Activated T-cell treated with anti-CD3 and anti-CD28 coated beads for 1 hour (primary cell): ENCODE results near the gene OTC.

Experiments
- DNase-seq: peaks from one replicate; pipeline ENCODE4 v3.0.0-alpha.2; 2020; ENCODE audit warnings: low read depth

The OTC gene

GRCh38 chrX:38357747-38358673, 5.6 kb downstream of the OTC start:
- DNase-seq, result no peak

- no peak for DNase-seq
These were observed 10.6 kb downstream of the OTC start for GRCh38 chrX:38363046-38363445.

GRCh38 chrX:38365954-38366353, 13.6 kb downstream of the OTC start:
- no peak for DNase-seq

GRCh38 chrX:38368774-38369173, 16.4 kb downstream of the OTC start:
- DNase-seq, result no peak

GRCh38 chrX:38371641-38372040, 19.2 kb downstream of the OTC start:
- no peak for DNase-seq

- no peak for DNase-seq
These were observed 22.0 kb downstream of the OTC start for GRCh38 chrX:38374431-38374830.

GRCh38 chrX:38375891-38376290, 23.5 kb downstream of the OTC start:
- no peak for DNase-seq

- no peak for DNase-seq
These were observed 24.3 kb downstream of the OTC start for GRCh38 chrX:38376747-38377146.

- no peak for DNase-seq
These were observed 26.7 kb downstream of the OTC start for GRCh38 chrX:38379088-38379487.

- DNase-seq, result no peak
These were observed 30.3 kb downstream of the OTC start for GRCh38 chrX:38382663-38383062.

- no peak for DNase-seq
These were observed 48.0 kb downstream of the OTC start for GRCh38 chrX:38400389-38400910.

GRCh38 chrX:38402118-38402517, 49.7 kb downstream of the OTC start:
- DNase-seq, result no peak

GRCh38 chrX:38403834-38404233, 51.4 kb downstream of the OTC start:
- DNase-seq, result no peak

- DNase-seq, result no peak
These were observed 54.7 kb downstream of the OTC start for GRCh38 chrX:38407126-38407525.

- DNase-seq, result no peak
These were observed 56.9 kb downstream of the OTC start for GRCh38 chrX:38409289-38409688.

GRCh38 chrX:38426785-38427184, 74.4 kb downstream of the OTC start:
- DNase-seq, result no peak

GRCh38 chrX:38431525-38431924, 79.1 kb downstream of the OTC start:
- no peak for DNase-seq

GRCh38 chrX:38435130-38435529, 82.7 kb downstream of the OTC start:
- no peak for DNase-seq

- no peak for DNase-seq
These were observed 84.7 kb downstream of the OTC start for GRCh38 chrX:38437093-38437492.

GRCh38 chrX:38438321-38438720, 85.9 kb downstream of the OTC start:
- no peak for DNase-seq

- DNase-seq, result no peak
These were observed 100.2 kb downstream of the OTC start for GRCh38 chrX:38452603-38453002.

GRCh38 chrX:38458071-38458470, 105.7 kb downstream of the OTC start:
- no peak for DNase-seq

GRCh38 chrX:38462257-38462656, 109.9 kb downstream of the OTC start:
- DNase-seq, result no peak

- DNase-seq, result no peak
These were observed 113.3 kb downstream of the OTC start for GRCh38 chrX:38465686-38466085.
